Hepatocyte (in vitro differentiated cells): Measurements from ENCODE around the gene ERFE.

ENCODE experiments used
- EZH2 ChIP-seq: fragments of 200-600 bp; sonication (generic); IDR thresholded peaks from 2 replicates; pipeline ENCODE4 v1.6.1; 2016; ENCODE audit warnings: antibody characterized with exemption, mild to moderate bottlenecking, borderline replicate concordance
- TF ChIP-seq, protein P1 (sequence below): fragments of 200-600 bp; sonication (generic); IDR thresholded peaks from 2 replicates; pipeline ENCODE4 v1.5.1; 2016; ENCODE audit warnings: antibody characterized with exemption, mild to moderate bottlenecking; ENCODE audit not compliant: poor library complexity

GRCh38 chr2:238169048-238169707 lies 10.4 kb downstream of the ERFE start:
- TF ChIP-seq, protein P1, sequence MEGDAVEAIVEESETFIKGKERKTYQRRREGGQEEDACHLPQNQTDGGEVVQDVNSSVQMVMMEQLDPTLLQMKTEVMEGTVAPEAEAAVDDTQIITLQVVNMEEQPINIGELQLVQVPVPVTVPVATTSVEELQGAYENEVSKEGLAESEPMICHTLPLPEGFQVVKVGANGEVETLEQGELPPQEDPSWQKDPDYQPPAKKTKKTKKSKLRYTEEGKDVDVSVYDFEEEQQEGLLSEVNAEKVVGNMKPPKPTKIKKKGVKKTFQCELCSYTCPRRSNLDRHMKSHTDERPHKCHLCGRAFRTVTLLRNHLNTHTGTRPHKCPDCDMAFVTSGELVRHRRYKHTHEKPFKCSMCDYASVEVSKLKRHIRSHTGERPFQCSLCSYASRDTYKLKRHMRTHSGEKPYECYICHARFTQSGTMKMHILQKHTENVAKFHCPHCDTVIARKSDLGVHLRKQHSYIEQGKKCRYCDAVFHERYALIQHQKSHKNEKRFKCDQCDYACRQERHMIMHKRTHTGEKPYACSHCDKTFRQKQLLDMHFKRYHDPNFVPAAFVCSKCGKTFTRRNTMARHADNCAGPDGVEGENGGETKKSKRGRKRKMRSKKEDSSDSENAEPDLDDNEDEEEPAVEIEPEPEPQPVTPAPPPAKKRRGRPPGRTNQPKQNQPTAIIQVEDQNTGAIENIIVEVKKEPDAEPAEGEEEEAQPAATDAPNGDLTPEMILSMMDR = no peak
- TF ChIP-seq EZH2 = no peak
